GM19328 (cell line): Measurements from ENCODE around the gene FAM184A.
"Not testable (repeated sequence)": the region's sequence is repeated elsewhere in the genome, so short reads cannot be mapped to it uniquely, and the experiment has no call there.

Experiments used
- ATAC-seq: cut with Tn5 transposase; IDR thresholded peaks from one replicate; pipeline ENCODE4 v1.9.1; 2021; ENCODE audit warnings: mild to moderate bottlenecking, moderate library complexity; ENCODE audit not compliant: unreplicated experiment

Gene FAM184A

GRCh38 chr6:119022796-119023195 lies 55.7 kb downstream of the FAM184A start:
- ATAC-seq = no peak

GRCh38 chr6:119020597-119021561 lies 57.6 kb downstream of the FAM184A start:
- no peak for ATAC-seq

GRCh38 chr6:119015165-119015564 lies 63.3 kb downstream of the FAM184A start:
- not testable (repeated sequence) for ATAC-seq

GRCh38 chr6:119012521-119012920 lies 65.9 kb downstream of the FAM184A start:
- ATAC-seq = no peak

- not testable (repeated sequence) for ATAC-seq
Observed at GRCh38 chr6:119009266-119009665, 69.2 kb downstream of the FAM184A start.

- ATAC-seq = no peak
Observed at GRCh38 chr6:119006974-119007373, 71.5 kb downstream of the FAM184A start.

GRCh38 chr6:119002069-119002468 lies 76.4 kb downstream of the FAM184A start:
- no peak for ATAC-seq

- no peak for ATAC-seq
Observed at GRCh38 chr6:118999494-119000040, 78.9 kb downstream of the FAM184A start.

GRCh38 chr6:118997426-118997825 lies 81.0 kb downstream of the FAM184A start:
- not testable (repeated sequence) for ATAC-seq

- ATAC-seq = no peak
Observed at GRCh38 chr6:118996289-118996820, 82.1 kb downstream of the FAM184A start.

GRCh38 chr6:118993803-118994251 lies 84.6 kb downstream of the FAM184A start:
- ATAC-seq = no peak

GRCh38 chr6:118993358-118993757 lies 85.1 kb downstream of the FAM184A start:
- ATAC-seq = no peak

GRCh38 chr6:118992186-118992795 lies 86.2 kb downstream of the FAM184A start:
- ATAC-seq = no peak

GRCh38 chr6:118986312-118986711 lies 92.2 kb downstream of the FAM184A start:
- no peak for ATAC-seq

GRCh38 chr6:118985123-118985830 lies 93.2 kb downstream of the FAM184A start:
- no peak for ATAC-seq

GRCh38 chr6:118984342-118984741 lies 94.1 kb downstream of the FAM184A start:
- no peak for ATAC-seq

GRCh38 chr6:118982575-118982911 lies 95.9 kb downstream of the FAM184A start:
- ATAC-seq = no peak

GRCh38 chr6:118981884-118982574 lies 96.4 kb downstream of the FAM184A start:
- ATAC-seq = no peak

GRCh38 chr6:118980063-118980462 lies 98.4 kb downstream of the FAM184A start:
- no peak for ATAC-seq

GRCh38 chr6:118974790-118975189 lies 103.7 kb downstream of the FAM184A start:
- no peak for ATAC-seq
